ENCODE measurements around the gene U2AF1L4.

DNA sequence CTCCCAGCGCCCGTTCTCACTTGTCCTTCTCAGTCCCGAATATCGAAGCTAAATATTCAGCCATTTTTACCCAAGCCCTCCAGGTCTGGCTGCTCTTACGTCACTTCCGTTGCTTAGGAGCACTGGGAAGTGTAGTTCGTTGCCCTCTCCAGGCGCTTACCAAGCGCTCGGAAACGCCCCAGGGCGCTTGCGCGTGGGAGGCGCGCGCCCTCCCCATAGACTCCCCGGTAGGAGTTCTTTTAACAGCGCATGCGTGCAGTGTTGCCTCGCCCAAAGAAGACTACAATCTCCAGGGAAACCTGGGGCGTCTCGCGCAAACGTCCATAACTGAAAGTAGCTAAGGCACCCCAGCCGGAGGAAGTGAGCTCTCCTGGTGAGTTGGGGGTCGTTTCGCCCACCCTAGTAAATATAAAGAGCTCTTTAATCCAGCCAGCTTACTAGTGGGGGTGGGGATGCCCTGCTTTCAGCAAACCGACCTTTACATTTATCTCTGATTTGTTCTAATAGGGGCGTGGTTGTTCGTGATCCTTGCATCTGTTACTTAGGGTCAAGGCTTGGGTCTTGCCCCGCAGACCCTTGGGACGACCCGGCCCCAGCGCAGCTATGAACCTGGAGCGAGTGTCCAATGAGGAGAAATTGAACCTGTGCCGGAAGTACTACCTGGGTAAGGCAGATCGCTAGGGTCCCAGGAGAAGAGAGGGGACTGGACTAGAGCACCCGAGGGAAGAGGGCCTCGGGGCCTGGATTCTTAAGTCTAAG, at the start of gene U2AF1L4, which contains the start of gene PSENEN:
- TF ChIP-seq, protein P1, sequence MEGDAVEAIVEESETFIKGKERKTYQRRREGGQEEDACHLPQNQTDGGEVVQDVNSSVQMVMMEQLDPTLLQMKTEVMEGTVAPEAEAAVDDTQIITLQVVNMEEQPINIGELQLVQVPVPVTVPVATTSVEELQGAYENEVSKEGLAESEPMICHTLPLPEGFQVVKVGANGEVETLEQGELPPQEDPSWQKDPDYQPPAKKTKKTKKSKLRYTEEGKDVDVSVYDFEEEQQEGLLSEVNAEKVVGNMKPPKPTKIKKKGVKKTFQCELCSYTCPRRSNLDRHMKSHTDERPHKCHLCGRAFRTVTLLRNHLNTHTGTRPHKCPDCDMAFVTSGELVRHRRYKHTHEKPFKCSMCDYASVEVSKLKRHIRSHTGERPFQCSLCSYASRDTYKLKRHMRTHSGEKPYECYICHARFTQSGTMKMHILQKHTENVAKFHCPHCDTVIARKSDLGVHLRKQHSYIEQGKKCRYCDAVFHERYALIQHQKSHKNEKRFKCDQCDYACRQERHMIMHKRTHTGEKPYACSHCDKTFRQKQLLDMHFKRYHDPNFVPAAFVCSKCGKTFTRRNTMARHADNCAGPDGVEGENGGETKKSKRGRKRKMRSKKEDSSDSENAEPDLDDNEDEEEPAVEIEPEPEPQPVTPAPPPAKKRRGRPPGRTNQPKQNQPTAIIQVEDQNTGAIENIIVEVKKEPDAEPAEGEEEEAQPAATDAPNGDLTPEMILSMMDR (IDR thresholded peaks at IDR 0.05) = no peak
- no peak for TF ChIP-seq EZH2 (IDR thresholded peaks at IDR 0.05)
